ENCODE results near the gene VPS54.

VPS54 gene

DNA sequence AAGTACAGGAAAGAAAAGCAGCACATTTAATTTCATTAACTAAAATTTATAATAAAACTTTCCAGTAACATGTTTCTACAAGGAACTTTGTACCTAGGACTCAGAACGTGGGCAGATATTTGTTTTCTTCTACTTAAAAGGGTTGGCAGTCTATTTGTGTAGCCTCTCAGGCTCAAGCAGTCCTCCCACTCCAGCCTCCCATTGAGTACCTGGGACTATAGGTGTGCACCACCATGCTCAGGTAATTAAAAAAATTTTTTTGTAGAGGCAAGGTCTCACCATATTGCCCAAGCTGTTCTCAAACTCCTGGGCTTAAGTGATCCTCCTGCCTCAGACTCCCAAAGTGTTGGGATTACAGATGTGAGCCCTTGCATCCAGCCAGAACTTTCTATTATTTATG is 140.7 kb downstream of the VPS54 start:
- TF ChIP-seq, protein P1, sequence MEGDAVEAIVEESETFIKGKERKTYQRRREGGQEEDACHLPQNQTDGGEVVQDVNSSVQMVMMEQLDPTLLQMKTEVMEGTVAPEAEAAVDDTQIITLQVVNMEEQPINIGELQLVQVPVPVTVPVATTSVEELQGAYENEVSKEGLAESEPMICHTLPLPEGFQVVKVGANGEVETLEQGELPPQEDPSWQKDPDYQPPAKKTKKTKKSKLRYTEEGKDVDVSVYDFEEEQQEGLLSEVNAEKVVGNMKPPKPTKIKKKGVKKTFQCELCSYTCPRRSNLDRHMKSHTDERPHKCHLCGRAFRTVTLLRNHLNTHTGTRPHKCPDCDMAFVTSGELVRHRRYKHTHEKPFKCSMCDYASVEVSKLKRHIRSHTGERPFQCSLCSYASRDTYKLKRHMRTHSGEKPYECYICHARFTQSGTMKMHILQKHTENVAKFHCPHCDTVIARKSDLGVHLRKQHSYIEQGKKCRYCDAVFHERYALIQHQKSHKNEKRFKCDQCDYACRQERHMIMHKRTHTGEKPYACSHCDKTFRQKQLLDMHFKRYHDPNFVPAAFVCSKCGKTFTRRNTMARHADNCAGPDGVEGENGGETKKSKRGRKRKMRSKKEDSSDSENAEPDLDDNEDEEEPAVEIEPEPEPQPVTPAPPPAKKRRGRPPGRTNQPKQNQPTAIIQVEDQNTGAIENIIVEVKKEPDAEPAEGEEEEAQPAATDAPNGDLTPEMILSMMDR (conservative IDR thresholded peaks at IDR 0.05): no peak

DNA sequence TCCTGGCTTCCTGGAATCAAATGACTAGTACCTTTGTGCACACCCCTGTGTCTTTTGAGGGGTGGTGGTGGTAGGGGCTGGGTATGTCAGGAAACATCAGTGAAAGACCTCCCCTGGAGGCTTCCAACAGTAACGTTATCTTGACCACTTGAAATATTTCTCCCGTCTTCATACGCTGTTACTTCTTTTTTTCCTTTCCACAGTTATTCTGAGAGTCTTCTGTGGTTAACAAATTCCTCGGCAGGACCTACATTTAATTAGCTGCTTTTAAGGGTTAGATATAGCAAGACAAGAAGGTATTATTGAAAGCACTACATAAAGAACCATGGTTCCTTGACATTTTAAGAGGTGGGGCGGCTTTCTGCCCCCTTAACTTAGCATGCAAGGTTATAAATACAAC is 142.9 kb downstream of the VPS54 start:
- TF ChIP-seq, protein P1 (conservative IDR thresholded peaks at IDR 0.05): no peak
- H3K27ac ChIP-seq: no peak overlapping the region

More for the DNA sequence above, 140.7 kb downstream of the VPS54 start:
- no peak overlapping the region for H3K27ac ChIP-seq

DNA sequence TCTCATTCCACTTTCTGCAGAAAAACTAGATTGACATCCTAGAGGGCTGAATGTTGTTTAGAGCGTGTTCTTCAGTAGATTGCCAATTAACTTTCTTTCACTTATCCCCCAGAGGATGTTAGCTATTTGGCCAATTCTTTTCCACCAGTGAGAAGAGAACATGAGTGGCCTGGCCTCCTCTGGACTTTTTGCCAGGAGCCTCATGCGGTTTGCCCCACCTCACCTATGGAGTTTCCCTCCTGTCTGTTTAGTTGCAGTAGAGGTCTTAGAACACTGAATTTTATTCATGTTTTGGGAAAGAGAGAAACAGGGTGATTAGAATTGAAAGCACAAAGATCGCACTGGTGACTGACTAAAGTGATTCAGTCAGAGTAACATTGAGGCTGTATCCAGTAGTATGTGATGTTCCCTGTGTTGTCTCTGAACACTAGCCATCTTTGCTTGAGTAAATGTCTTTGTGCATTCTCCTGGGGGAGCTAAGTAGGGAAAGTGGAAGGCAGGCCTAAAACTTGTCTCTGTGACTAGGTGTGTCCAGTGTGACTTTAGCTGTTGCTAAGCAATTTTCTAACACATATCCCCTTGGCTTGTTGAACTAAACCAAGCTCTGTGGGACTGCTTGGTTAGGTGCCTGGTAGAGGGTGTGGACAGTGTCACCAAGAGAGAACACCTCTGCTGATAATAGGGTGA is 143.5 kb downstream of the VPS54 start:
- no peak overlapping the region for H3K27ac ChIP-seq
- TF ChIP-seq, protein P1 (conservative IDR thresholded peaks at IDR 0.05): no peak

DNA sequence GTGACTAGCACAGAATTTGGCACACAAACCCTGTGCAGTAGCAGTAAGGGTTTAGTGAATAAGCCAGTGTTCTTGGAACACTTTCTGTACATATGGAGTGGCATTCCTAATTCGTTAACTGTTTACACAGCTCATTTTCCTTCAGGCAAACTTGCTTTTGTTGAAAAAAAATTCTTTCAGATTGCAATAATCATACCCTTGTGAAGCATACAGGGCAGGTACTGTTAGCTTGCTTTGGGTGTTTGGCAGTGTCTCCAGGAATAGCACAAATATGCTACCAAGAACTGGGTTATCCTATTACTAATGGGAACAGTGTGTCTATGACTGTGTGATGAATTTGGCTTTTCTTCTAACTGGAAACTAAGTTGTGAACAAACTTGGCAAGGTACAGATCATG is 144.1 kb downstream of the VPS54 start:
- TF ChIP-seq, protein P1 (conservative IDR thresholded peaks at IDR 0.05): no peak
- H3K27ac ChIP-seq: no peak overlapping the region

DNA sequence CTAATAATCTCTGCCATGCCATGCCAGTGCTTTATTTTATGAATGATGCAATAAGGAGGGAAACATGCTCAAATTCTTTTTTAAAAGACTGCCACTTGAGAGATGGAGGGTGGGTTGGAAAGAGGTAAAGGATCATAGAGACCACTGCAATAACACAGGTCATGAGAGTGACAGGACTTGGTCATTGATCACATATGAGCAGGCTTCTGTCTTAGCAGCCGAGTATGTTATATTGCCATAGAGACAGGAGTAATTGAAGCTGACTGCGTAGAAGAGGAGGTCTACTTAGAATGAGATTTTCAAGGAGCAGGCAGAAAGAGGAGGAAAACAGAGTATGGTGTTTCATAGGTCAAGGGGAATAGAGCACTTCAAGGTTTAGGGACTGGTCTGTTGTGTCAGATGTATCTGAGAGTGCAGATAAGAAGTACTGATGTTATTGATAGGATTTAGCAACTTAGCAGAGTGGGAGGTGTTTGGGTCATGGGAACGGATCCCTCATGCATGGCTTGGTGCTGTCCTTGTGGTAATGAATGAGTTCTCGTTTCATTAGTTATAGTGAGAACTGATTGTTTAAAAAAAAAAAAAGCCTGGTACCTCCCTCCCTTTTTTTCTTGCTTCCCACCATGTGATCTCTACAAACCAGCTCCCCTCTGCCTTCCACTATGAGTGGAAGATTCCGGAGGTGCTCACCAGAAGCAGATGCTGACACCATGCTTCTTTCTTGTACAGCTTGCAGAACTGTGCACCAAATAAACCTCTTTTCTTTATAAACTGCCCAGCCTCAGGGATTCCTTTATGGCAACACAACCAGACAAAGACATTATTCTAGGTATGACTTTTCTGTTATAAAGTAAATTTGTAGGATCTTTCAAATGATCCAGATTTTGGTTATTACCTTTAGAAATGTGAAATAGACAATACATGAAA is 144.8 kb downstream of the VPS54 start:
- H3K27ac ChIP-seq: no peak overlapping the region
- TF ChIP-seq, protein P1 (conservative IDR thresholded peaks at IDR 0.05): no peak

DNA sequence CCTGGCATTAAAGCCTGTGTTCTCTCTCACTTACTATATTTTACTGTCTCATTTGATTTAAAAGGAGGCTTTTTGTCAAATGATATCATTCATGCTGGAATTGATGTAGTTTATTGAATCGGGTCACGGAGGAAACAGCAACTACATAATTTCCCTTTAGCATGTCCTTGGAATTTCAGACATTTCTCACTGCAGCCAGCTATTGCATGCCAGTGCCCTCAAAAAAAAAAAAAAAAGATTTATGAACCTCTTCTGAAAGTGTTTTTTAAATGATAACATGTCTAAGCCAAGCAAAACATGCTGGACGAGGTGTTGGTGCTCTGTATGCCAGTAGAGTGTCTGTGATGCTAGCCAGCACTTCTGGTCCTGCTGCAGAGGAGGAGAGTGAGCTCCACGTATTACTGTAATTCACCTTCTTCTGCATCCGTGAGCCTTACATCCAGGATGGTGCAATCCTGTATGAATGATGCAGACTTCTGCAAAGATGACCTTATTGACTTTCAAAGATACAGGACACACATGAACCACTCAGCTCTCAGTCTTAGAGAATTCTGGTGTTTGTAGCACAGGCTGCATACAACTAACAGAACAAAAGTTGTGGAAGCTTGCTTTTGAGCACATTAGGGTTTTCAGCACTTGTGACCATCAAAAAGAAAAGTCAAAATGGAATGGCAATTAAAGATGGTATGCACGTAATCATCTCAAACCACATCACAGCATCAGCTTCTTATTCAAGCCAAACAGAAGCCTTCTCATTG is 146.5 kb downstream of the VPS54 start:
- no peak overlapping the region for H3K27ac ChIP-seq
- TF ChIP-seq, protein P1 (conservative IDR thresholded peaks at IDR 0.05): no peak

DNA sequence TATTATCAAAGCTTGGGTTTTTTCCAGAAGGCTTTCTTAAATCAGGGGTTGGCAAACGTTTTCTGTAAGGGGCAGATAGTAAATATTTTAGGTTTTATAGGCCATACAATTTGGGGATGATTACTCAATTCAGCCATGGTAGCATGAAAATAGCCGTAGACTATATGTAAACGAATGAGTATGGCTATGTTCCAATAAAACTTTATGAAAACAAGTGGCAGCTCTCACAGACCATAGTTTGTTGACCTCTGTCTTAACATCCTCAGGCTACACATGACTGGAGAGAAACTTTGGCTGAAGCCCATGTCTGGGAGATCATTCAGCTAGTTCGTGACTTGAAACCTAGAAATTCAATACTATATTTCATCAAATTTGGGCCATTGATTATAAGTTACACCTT is 147.4 kb downstream of the VPS54 start:
- no peak overlapping the region for H3K27ac ChIP-seq
- TF ChIP-seq, protein P1 (conservative IDR thresholded peaks at IDR 0.05): no peak

Measured in VCaP (cell line).